ENCODE data around the gene PAPPA2. TPM values are rescaled to one million over a fixed set of nuclear protein-coding genes. Genes with fewer than 3 reads are reported as not detected.

The PAPPA2 gene
- total RNA-seq, 1 experiment from 2014 or later: 0.81 TPM

DNA sequence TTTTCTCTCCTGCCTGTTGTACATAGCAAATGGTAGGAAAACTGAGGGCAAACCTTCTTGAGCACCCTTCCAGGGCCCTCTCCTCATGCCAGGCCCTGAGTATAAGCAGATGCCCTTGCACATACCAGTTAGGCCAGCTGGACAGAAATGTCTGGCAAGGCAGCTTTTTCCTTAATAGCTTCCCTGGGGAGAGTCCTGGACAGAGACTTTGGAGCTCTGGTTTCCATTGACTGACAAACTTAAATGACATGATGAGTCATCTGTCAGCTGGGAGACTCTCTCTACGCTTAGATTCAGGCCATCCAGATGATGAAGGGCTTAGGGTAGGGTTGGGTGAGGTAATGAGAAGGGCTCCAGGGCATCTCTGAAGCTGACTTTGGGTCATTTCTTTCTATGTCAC is 384.1 kb downstream of the PAPPA2 start:
- Histone ChIP-seq H3K9me3 (ENCODE audit: control insufficient read depth, low read depth, low read length) (no peaks in the 10 kb centered on the region), H4K8ac (replicated peaks; ENCODE audit: insufficient read length, low read depth, low read length) (no peak overlapping the region), H2AFZ (ENCODE audit: low read length) (no peak overlapping the region), H2BK15ac (ENCODE audit: low read depth, low read length) (no peak overlapping the region), H3T11ph (ENCODE audit: low read length) (no peak overlapping the region), H3K18ac (ENCODE audit: insufficient read length, low read depth, low read length) (no peak overlapping the region), H3K14ac (ENCODE audit: insufficient read depth, low read length) (no peak overlapping the region), H2AK5ac (ENCODE audit: insufficient read length, low read length) (no peak overlapping the region), H3K4ac (ENCODE audit: low read depth, low read length) (no peak overlapping the region), H3K56ac (ENCODE audit: insufficient read length, low read depth, low read length) (no peak overlapping the region), H4K5ac (ENCODE audit: insufficient read length, low read depth, low read length) (no peak overlapping the region), H3K79me2 (ENCODE audit: insufficient read depth, low read length) (no peaks in the 10 kb centered on the region), H4K91ac (ENCODE audit: insufficient read length, low read depth, low read length) (no peak overlapping the region), H3K23me2 (ENCODE audit: insufficient read length, low read depth, low read length, poor library complexity, severe bottlenecking) (no peaks in the 10 kb centered on the region), H3K23ac (ENCODE audit: insufficient read length, low read depth, low read length) (no peak overlapping the region), H3K9ac (ENCODE audit: extremely low read depth, insufficient read length, low read length) (no peak overlapping the region), H2BK12ac (ENCODE audit: insufficient read length, low read depth, low read length) (no peak overlapping the region), H3K79me1 (ENCODE audit: insufficient read depth, low read depth, low read length, poor library complexity, severe bottlenecking) (no peaks in the 10 kb centered on the region), H3K4me2 (ENCODE audit: insufficient read depth, insufficient read length, low read length) (no peak overlapping the region), H3K4me1 (ENCODE audit: insufficient read depth, low read length) (peaks cover 3% of the 10 kb centered on the region; the same call in 1 of the 2 replicates), H3K27ac (ENCODE audit: insufficient read length, low read depth, low read length) (no peak overlapping the region), H2BK120ac (ENCODE audit: low read depth, low read length, poor library complexity, severe bottlenecking) (no peak overlapping the region), H2BK5ac (ENCODE audit: insufficient read length, low read length) (no peak overlapping the region), H4K20me1 (ENCODE audit: control insufficient read depth, insufficient read depth, insufficient read length) (no peaks in the 10 kb centered on the region), H3K27me3 (ENCODE audit: insufficient read depth, low read length) (no peaks in the 10 kb centered on the region), H2BK20ac (ENCODE audit: low read depth, low read length, poor library complexity, severe bottlenecking) (no peak overlapping the region)
- no peak for DNase-seq
- no peaks in the 10 kb centered on the region for H3K9me3 Mint-ChIP-seq
- no CpG with 5 or more reads among the region's 1 CpG for WGBS (ENCODE audit: extremely low coverage, insufficient read length, low lambda C conversion rate)
- no peak overlapping the region for H3K27ac Mint-ChIP-seq
- H3K36me3 Mint-ChIP-seq (ENCODE audit: insufficient read depth in 1 of 3, low read depth in 3 of 3): no peaks in the 10 kb centered on the region; a peak in 1 of 7 replicates
- no peak for TF ChIP-seq CTCF (conservative IDR thresholded peaks at IDR 0.05)
- peaks cover 4 to 6% of the 10 kb centered on the region in 2 experiments; a peak in 3 of 4 replicates for H3K4me1 Mint-ChIP-seq
- H3K4me3 Mint-ChIP-seq: no peak overlapping the region
- H3K27me3 Mint-ChIP-seq (ENCODE audit: low read depth): no peaks in the 10 kb centered on the region; the same call in 1 of the 2 replicates
